Osteoblast (primary cell): ENCODE measurements around the gene JHY. TPM values are rescaled to one million over a fixed set of nuclear protein-coding genes. Genes with fewer than 3 reads are reported as not detected.

Experiments
- DNase-seq: peaks from one replicate; pipeline ENCODE4 v3.0.0; 2011; ENCODE audit warnings: low spot score, mixed read lengths; ENCODE audit not compliant: insufficient read length; ENCODE audit errors: missing footprints
- H2AFZ ChIP-seq: 2 replicates; pipeline ENCODE4 v1.6.0; 2011; ENCODE audit warnings: mild to moderate bottlenecking, low read length
- H3K27ac ChIP-seq: 2 replicates; pipeline ENCODE4 v1.5.1; 2011; ENCODE audit warnings: mild to moderate bottlenecking, low read depth, low read length, moderate library complexity
- H3K27me3 ChIP-seq: 2 replicates; pipeline ENCODE4 v1.6.0; 2012; ENCODE audit warnings: mild to moderate bottlenecking, control low read depth, inconsistent platforms, low read length, moderate library complexity; ENCODE audit not compliant: insufficient read depth
- H3K36me3 ChIP-seq: 2 replicates; pipeline ENCODE4 v1.5.1; 2011; ENCODE audit warnings: mild to moderate bottlenecking, low read length, control low read depth, moderate library complexity; ENCODE audit not compliant: insufficient read depth
- H3K4me1 ChIP-seq: 2 replicates; pipeline ENCODE4 v1.5.1; 2011; ENCODE audit warnings: mild to moderate bottlenecking, low read length, control low read depth, moderate library complexity; ENCODE audit not compliant: insufficient read depth
- H3K4me2 ChIP-seq: 2 replicates; pipeline ENCODE4 v1.6.0; 2011; ENCODE audit warnings: mild to moderate bottlenecking, low read length; ENCODE audit not compliant: insufficient read depth
- H3K4me3 ChIP-seq: fragments of 200-600 bp; sonication (generic); 3 replicates; pipeline ENCODE4 v1.5.1; 2012; ENCODE audit warnings: mild to moderate bottlenecking, low read length, inconsistent platforms; ENCODE audit not compliant: insufficient read depth
- H3K79me2 ChIP-seq: 2 replicates; pipeline ENCODE4 v1.6.0; 2012; ENCODE audit warnings: mild to moderate bottlenecking, low read length, control low read depth, inconsistent platforms; ENCODE audit not compliant: insufficient read depth
- H3K9me3 ChIP-seq: 2 replicates; pipeline ENCODE4 v1.5.1; 2011; ENCODE audit warnings: low read depth, low read length, control low read depth
- H4K20me1 ChIP-seq: 2 replicates; pipeline ENCODE4 v1.6.0; 2012; ENCODE audit warnings: mild to moderate bottlenecking, low read length, control low read depth; ENCODE audit not compliant: insufficient read depth
- CTCF ChIP-seq: IDR thresholded peaks from 2 replicates; pipeline ENCODE4 v1.5.1; 2011; ENCODE audit warnings: mild to moderate bottlenecking, low read depth, low read length, moderate library complexity; ENCODE audit errors: extremely low read depth
- total RNA-seq: library from RNA; depleted of rRNA; stranded (reverse); fragments of >200 nt; gene quantifications from 2 replicates; pipeline ENCODE4 v1.2.3, GENCODE V29; 2012

Gene JHY
- total RNA-seq, 1 donor, result 12.7 TPM

- Histone ChIP-seq H3K4me1 (no peaks in the 10 kb centered on the region), H4K20me1 (no peaks in the 10 kb centered on the region), H3K27ac (no peak overlapping the region), H3K36me3 (no peaks in the 10 kb centered on the region), H3K4me2 (no peak overlapping the region), H3K4me3 (no peak overlapping the region), H3K27me3 (peaks cover 6% of the 10 kb centered on the region), H2AFZ (no peak overlapping the region), H3K79me2 (no peaks in the 10 kb centered on the region), H3K9me3 (no peaks in the 10 kb centered on the region)
- DNase-seq, result no peak
- TF ChIP-seq CTCF, result no peak
Measured at GRCh38 chr11:122931510-122931909, 49.0 kb downstream of the JHY start.

- H3K36me3 ChIP-seq, result no peaks in the 10 kb centered on the region
- no peak overlapping the region for H2AFZ ChIP-seq
- TF ChIP-seq CTCF, result no peak
- H3K9me3 ChIP-seq, result no peaks in the 10 kb centered on the region
- no peaks in the 10 kb centered on the region for H3K79me2 ChIP-seq
- no peak overlapping the region for H3K4me2 ChIP-seq
- H3K4me1 ChIP-seq, result no peaks in the 10 kb centered on the region
- no peak overlapping the region for H3K4me3 ChIP-seq
- DNase-seq, result no peak
- H4K20me1 ChIP-seq, result no peaks in the 10 kb centered on the region
- H3K27me3 ChIP-seq, result peaks cover 6% of the 10 kb centered on the region
- no peak overlapping the region for H3K27ac ChIP-seq
Measured at GRCh38 chr11:122933416-122933815, 50.9 kb downstream of the JHY start.

- no peaks in the 10 kb centered on the region for H4K20me1 ChIP-seq
- H3K4me2 ChIP-seq, result no peak overlapping the region
- H3K36me3 ChIP-seq, result no peaks in the 10 kb centered on the region
- H3K79me2 ChIP-seq, result no peaks in the 10 kb centered on the region
- no peak for DNase-seq
- no peak for TF ChIP-seq CTCF
- H3K27ac ChIP-seq, result no peak overlapping the region
- H3K27me3 ChIP-seq, result no peaks in the 10 kb centered on the region
- no peaks in the 10 kb centered on the region for H3K9me3 ChIP-seq
- H3K4me3 ChIP-seq, result no peak overlapping the region
- H2AFZ ChIP-seq, result no peak overlapping the region
- H3K4me1 ChIP-seq, result no peaks in the 10 kb centered on the region
Measured at GRCh38 chr11:122937983-122938382, 55.4 kb downstream of the JHY start.

GRCh38 chr11:122938557-122938956, 56.0 kb downstream of the JHY start:
- no peak overlapping the region for H3K4me3 ChIP-seq
- H4K20me1 ChIP-seq, result no peaks in the 10 kb centered on the region
- no peaks in the 10 kb centered on the region for H3K4me1 ChIP-seq
- H3K27me3 ChIP-seq, result peaks cover 2% of the 10 kb centered on the region
- H3K79me2 ChIP-seq, result no peaks in the 10 kb centered on the region
- no peak for TF ChIP-seq CTCF
- H3K36me3 ChIP-seq, result no peaks in the 10 kb centered on the region
- DNase-seq, result no peak
- H2AFZ ChIP-seq, result no peak overlapping the region
- H3K4me2 ChIP-seq, result no peak overlapping the region
- H3K27ac ChIP-seq, result no peak overlapping the region
- no peaks in the 10 kb centered on the region for H3K9me3 ChIP-seq
